Retina (tissue), 1 donor: ENCODE results near the gene KIF25.

Experiments
- DNase-seq: peaks from one replicate; pipeline ENCODE4 v3.0.0-alpha.2; 2016

The KIF25 gene

GRCh38 chr6:168091381-168092264, 94.2 kb downstream of the KIF25 start:
- DNase-seq = no peak

GRCh38 chr6:168092541-168092940, 95.1 kb downstream of the KIF25 start:
- DNase-seq = no peak

- no peak for DNase-seq
These were observed 95.6 kb downstream of the KIF25 start for GRCh38 chr6:168093071-168093505.

- no peak for DNase-seq
These were observed 96.2 kb downstream of the KIF25 start for GRCh38 chr6:168093634-168094033.
